ENCODE measurements around the gene PIK3R4.

PIK3R4 gene

GRCh38 chr3:130640027-130640426 is 106.6 kb downstream of the PIK3R4 start:
- DNase-seq (ENCODE audit: extremely low read depth, low read depth): no peak
- TF ChIP-seq CTCF (IDR thresholded peaks at IDR 0.05; ENCODE audit: low read depth, low read length): no peak

DNA sequence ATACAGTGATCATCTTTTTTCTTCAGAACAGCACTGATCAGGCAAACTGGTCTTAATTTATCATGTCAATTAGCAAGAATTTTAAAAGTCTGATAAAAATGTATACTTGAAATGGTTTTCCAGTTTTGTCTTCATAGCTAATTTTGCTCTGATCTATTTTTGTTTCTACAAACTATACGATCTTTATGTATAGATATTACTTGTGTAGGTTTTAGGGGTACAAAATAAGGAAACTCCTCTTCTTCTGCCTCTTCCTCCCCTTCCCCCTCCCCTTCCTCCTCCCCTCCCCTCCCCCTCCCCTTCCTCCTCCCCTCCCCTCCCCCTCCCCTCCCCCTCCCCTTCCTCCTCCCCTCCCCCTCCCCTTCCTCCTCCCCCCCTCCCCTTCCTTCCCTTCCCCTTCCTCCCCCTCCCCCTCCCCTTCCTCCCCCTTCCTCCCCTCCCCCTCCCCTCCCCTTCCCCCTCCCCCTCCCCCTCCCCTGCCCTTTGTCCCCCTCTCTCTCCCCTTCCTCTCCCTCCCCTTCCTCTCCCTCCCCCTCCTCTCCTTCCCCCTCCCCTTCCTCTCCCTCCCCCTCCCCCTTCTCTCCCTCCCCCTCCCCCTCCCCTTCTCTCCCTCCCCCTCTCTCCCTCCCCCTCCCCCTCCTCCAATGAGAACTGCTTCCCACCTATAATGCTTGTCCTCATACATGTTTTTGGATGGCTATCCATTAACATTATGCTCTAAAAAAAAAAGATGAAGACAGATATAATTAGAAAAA is 110.0 kb downstream of the PIK3R4 start:
- DNase-seq (ENCODE audit: extremely low read depth, low read depth): no peak
- no peak for TF ChIP-seq CTCF (IDR thresholded peaks at IDR 0.05; ENCODE audit: low read depth, low read length)

DNA sequence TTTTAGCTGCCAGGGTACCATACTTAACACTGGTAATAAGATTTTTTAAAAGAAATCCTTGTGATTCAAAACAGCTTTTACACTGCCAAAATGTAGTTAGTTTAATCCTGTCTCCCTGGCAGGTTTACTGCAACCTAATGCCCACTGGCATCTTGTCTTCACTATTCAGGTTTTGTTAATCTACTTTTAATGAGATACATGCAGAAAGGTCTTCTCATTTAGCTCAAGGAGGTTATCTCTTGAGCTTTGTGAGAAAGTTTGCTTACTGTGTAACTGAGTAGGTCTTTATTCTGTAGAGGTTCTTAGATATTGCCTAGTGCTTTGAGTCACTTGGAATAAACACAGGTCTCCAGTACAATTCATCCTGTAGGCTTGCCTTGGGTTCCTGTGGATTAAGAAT is 110.7 kb downstream of the PIK3R4 start:
- DNase-seq (ENCODE audit: extremely low read depth, low read depth): no peak
- no peak for TF ChIP-seq CTCF (IDR thresholded peaks at IDR 0.05; ENCODE audit: low read depth, low read length)

GRCh38 chr3:130635285-130635684 is 111.3 kb downstream of the PIK3R4 start:
- no peak for TF ChIP-seq CTCF (IDR thresholded peaks at IDR 0.05; ENCODE audit: low read depth, low read length)
- DNase-seq (ENCODE audit: extremely low read depth, low read depth): no peak

Measured in AG09319 (cell line).